Measurements from ENCODE around the gene RIGI.
"Not testable (repeated sequence)": the region's sequence is repeated elsewhere in the genome, so short reads cannot be mapped to it uniquely, and the experiment has no call there.

Gene RIGI

GRCh38 chr9:32543047-32543446, 17.1 kb upstream of the RIGI start:
- TF ChIP-seq, protein P1, sequence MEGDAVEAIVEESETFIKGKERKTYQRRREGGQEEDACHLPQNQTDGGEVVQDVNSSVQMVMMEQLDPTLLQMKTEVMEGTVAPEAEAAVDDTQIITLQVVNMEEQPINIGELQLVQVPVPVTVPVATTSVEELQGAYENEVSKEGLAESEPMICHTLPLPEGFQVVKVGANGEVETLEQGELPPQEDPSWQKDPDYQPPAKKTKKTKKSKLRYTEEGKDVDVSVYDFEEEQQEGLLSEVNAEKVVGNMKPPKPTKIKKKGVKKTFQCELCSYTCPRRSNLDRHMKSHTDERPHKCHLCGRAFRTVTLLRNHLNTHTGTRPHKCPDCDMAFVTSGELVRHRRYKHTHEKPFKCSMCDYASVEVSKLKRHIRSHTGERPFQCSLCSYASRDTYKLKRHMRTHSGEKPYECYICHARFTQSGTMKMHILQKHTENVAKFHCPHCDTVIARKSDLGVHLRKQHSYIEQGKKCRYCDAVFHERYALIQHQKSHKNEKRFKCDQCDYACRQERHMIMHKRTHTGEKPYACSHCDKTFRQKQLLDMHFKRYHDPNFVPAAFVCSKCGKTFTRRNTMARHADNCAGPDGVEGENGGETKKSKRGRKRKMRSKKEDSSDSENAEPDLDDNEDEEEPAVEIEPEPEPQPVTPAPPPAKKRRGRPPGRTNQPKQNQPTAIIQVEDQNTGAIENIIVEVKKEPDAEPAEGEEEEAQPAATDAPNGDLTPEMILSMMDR (IDR thresholded peaks at IDR 0.05; ENCODE audit: insufficient read depth, low read length, missing control alignments): no peak
- ChIA-PET POLR2A (no interaction called here), CTCF (interaction anchor here (1.0 to 1.8 kb wide), 3 partner anchors 17 to 164 kb away, joined by 3 to 5 read pairs (median 4); partner anchors contain the start of gene RIGI)
- no peak overlapping the region for H3K4me3 ChIP-seq (ENCODE audit: low read depth, low read length)
- no peak for DNase-seq (ENCODE audit: low read depth, low spot score)

DNA sequence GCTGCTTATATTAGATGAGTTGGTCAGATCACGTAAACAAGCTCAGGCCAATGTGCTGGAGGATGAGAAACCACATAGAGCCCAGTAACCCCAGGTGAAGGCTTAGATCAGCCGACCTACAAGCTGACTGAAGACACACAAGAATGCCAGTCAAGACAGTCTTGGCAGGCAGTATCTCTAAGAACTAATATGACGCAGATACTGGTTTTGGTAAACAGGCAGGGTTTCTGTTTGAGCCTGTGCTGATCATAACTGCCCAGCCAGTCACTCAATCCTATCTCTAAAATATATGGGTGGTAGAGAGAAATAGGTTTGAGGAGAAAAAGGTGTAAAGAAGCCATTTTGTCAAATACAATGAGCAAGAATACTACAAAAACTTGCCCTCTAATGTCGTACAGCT, 7.8 kb upstream of the RIGI start:
- ChIA-PET POLR2A (interaction anchor here (0.6 kb wide), 1 partner anchor 18 kb away, joined by 4 read pairs; the partner anchor contains the start of gene SMIM27), CTCF (interaction anchor here (1.0 to 1.6 kb wide), 3 partner anchors 11 to 136 kb away, joined by 3 to 4 read pairs (median 3); no protein-coding TSS in a partner anchor)
- DNase-seq (ENCODE audit: low read depth, low spot score): no peak
- TF ChIP-seq, protein P1 (IDR thresholded peaks at IDR 0.05; ENCODE audit: insufficient read depth, low read length, missing control alignments): no peak
- no peak overlapping the region for H3K4me3 ChIP-seq (ENCODE audit: low read depth, low read length)

DNA sequence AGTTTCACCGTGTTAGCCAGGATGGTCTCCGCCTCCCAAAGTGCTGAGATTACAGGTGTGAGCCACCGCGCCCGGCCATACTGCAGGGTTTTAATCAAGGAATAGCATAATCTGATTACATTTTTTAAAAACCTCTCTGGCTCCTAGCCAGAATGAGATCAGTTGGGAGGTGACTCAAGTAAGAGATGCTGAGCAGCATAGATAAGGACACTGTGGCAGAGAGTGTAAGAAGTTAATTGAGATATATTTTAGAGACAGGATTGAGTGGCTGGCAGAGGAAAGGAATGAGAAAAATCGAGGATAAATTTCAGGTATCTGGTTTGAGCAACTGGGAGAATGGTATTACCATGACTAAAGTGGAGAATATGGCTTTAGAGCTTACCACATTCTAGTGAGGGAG, 7.3 kb upstream of the RIGI start:
- H3K4me3 ChIP-seq (ENCODE audit: low read depth, low read length): no peak overlapping the region
- ChIA-PET CTCF (interaction anchor here (1.0 to 1.6 kb wide), 3 partner anchors 11 to 136 kb away, joined by 3 to 4 read pairs (median 3); no protein-coding TSS in a partner anchor), POLR2A (no interaction called here)
- TF ChIP-seq, protein P1 (IDR thresholded peaks at IDR 0.05; ENCODE audit: insufficient read depth, low read length, missing control alignments): no peak
- DNase-seq (ENCODE audit: low read depth, low spot score): no peak

DNA sequence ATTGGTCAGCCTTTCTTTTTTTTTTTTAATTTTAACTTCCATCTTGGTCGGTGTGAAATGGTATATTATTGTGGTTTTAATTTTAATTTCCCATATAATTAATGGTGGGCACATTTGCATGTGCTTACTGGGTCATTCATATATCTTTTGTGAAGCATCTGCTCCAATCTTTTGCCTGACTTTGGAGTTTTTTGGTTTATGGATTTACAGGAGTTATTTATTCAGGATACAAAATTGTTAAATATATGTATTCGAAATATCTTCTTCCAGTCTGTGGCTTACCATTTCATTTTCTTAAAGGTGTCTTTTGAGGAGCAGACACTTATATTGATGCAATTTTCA, 682 bp upstream of the RIGI start:
- DNase-seq (ENCODE audit: low read depth, low spot score): no peak
- TF ChIP-seq, protein P1 (IDR thresholded peaks at IDR 0.05; ENCODE audit: insufficient read depth, low read length, missing control alignments): no peak
- ChIA-PET CTCF (interaction anchor here (0.6 to 6.9 kb wide), 17 partner anchors 9 to 148 kb away, joined by 3 to 71 read pairs (median 5); partner anchors contain the start of genes ACO1 and NDUFB6), POLR2A (interaction anchor here (0.6 to 1.1 kb wide), 4 partner anchors 24 to 148 kb away, joined by 3 to 4 read pairs (median 3); partner anchors contain the start of gene SMIM27)
- H3K4me3 ChIP-seq (ENCODE audit: low read depth, low read length): peak overlapping the region; percentile 76

DNA sequence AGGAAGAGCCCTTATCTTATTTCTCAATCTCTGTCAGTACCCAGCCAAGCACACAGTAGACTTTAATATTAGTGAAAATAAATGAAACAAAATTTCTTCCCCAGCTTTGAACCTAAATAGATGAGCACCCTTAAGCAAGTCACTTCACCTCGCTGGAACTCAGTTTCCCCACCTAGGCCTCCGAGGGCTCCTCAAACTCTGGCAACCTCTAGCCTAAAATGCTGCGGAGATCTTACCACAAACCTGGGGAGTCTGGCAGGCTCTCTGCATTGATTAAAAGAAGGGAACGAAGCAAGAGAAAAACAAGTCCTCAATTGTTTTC, 326 bp downstream of the RIGI start:
- no peak for DNase-seq (ENCODE audit: low read depth, low spot score)
- TF ChIP-seq, protein P1 (IDR thresholded peaks at IDR 0.05; ENCODE audit: insufficient read depth, low read length, missing control alignments): no peak
- H3K4me3 ChIP-seq (ENCODE audit: low read depth, low read length): peak overlapping the region; percentile 76
- POLR2A ChIA-PET: interaction anchor here (0.6 to 0.9 kb wide), 3 partner anchors 13 to 95 kb away, joined by 3 to 4 read pairs (median 3); partner anchors contain the start of gene SMIM27
- CTCF ChIA-PET: interaction anchor here (0.8 to 6.9 kb wide), 19 partner anchors 9 to 147 kb away, joined by 3 to 71 read pairs (median 5); partner anchors contain the start of gene NDUFB6

DNA sequence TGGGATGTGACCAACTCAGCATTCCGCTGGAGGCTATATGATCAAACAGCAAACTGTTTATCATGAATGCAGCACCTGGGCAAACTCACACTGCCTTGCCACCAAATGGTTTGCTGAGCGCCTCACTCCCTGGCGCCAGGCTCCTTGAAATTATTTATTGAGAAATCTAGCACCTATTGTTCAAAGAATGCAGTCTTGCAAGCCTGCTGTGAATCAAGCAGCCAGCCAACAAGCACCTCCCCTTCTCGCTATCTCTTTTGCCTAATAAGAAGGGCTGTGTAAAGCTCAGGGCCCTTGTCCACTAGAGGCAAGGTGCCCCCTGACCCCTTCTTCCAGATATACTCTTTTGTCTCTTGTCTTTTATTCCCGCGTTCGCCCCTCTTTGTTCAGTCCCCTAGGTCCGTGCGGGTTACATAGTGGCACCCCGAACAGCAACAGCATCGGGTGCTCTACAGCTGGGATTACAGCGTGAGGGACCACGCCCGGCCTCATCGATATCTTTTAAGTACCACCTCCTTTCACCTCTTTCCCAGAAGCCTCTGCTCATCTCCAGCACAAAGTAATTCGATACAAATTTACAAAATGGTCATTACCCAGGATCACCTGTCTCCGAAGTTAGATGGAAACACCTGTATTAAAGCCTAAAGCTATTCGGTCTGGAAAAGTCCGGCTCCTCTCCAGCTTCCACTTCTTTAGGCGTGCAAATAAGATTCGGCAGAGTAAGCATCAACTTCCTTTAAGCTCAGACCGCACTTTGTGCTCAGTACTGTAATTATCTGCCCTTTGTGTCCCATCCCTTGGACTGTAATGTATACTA, 896 bp downstream of the RIGI start:
- TF ChIP-seq, protein P1 (IDR thresholded peaks at IDR 0.05; ENCODE audit: insufficient read depth, low read length, missing control alignments): no peak
- CTCF ChIA-PET: interaction anchor here (0.8 to 6.9 kb wide), 16 partner anchors 8 to 146 kb away, joined by 3 to 71 read pairs (median 5); partner anchors contain the start of gene NDUFB6
- DNase-seq (ENCODE audit: low read depth, low spot score): no peak
- POLR2A ChIA-PET: interaction anchor here (0.6 kb wide), 1 partner anchor 14 kb away, joined by 3 read pairs; no protein-coding TSS in a partner anchor
- H3K4me3 ChIP-seq (ENCODE audit: low read depth, low read length): peak overlapping the region; percentile 76

DNA sequence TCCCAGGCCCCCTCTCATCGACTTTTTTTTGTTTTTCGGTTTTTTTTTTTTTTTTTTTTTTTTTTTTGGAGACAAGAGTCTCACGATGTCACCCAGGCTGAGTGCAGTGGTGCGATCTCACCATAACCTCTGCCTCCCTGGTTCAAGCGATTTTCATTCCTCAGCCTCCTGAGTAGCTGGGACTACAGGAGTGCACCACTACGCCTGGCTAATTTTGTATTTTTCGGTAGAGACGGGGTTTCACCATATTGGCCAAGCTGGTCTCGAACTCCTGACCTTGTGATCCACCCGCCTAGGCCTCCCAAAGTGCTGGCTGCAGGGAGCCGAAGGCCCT, 1.5 kb downstream of the RIGI start:
- POLR2A ChIA-PET; H3K4me3 ChIP-seq (ENCODE audit: low read depth, low read length); DNase-seq (ENCODE audit: low read depth, low spot score): not testable (repeated sequence)
- CTCF ChIA-PET: interaction anchor here (2.1 to 4.2 kb wide), 4 partner anchors 14 to 145 kb away, joined by 5 to 25 read pairs (median 16); no protein-coding TSS in a partner anchor

All from AG04449 (cell line).